Measurements from ENCODE around the gene HS3ST4.

- TF ChIP-seq CTCF (IDR thresholded peaks at IDR 0.05; ENCODE audit: borderline replicate concordance, extremely low read depth, low read length, poor library complexity, severe bottlenecking) (no peak), EZH2 (IDR thresholded peaks at IDR 0.05; ENCODE audit: borderline replicate concordance, low read depth, low read length, severe bottlenecking) (no peak)
Measured at GRCh38 chr16:25957707-25958106, 265.9 kb downstream of the HS3ST4 start.
